B cell (primary cell): Measurements from ENCODE around the gene PTPRN2. TPM values are rescaled to one million over a fixed set of nuclear protein-coding genes. Genes with fewer than 3 reads are reported as not detected.

Experiments
- ATAC-seq: fragments of 200-7000 bp; cut with Tn5 transposase; one replicate; pipeline ENCODE4 v1.10.0; 2021; ENCODE audit warnings: low read depth, mild to moderate bottlenecking, moderate number of reproducible peaks, moderate library complexity
- CTCF ChIA-PET: fragments of 350-600 bp; sonication (Branson Sonifier 250); formaldehyde crosslinking; loops from one replicate; lab custom pipeline; 2021; ENCODE audit warnings: antibody characterized with exemption, inconsistent platforms; lab: Charles Lee
- POLR2A ChIA-PET: fragments of 350-600 bp; sonication (Branson Sonifier 250); formaldehyde crosslinking; loops from one replicate; lab custom pipeline; 2021; ENCODE audit warnings: antibody characterized with exemption; lab: Charles Lee
- DNase-seq: peaks from one replicate; pipeline ENCODE4 v3.0.0; 2013
- H2AFZ ChIP-seq: 2 replicates; pipeline ENCODE4 v1.6.1; 2012; ENCODE audit warnings: mild to moderate bottlenecking, low read depth, low read length; ENCODE audit not compliant: insufficient read depth, poor library complexity, severe bottlenecking
- H3K27ac ChIP-seq, 2 donors: 1 replicate in 1 of 2; 2 replicates in 1 of 2; pipeline ENCODE4 v1.5.1; 2012 to 2013; ENCODE audit warnings: low read length in 2 of 2, mild to moderate bottlenecking in 2 of 2, moderate library complexity in 1 of 2
- H3K27me3 ChIP-seq, 4 experiments: fragments of 200-600 bp in 1 of 4; sonication (generic) in 1 of 4; replicated peaks in 1 of 4; 1 replicate in 2 of 4; 2 replicates in 2 of 4; pipeline versions ENCODE4 v1.6.1 to v1.7.0; 2013 to 2016; ENCODE audit warnings: low read length in 3 of 4, mild to moderate bottlenecking in 2 of 4, mixed read lengths in 1 of 4, moderate library complexity in 1 of 4; ENCODE audit not compliant: insufficient read depth in 4 of 4, control insufficient read depth in 3 of 4; ENCODE audit errors: control extremely low read depth in 1 of 4
- H3K36me3 ChIP-seq, 2 experiments: replicated peaks in 1 of 2; 1 replicate in 1 of 2; 2 replicates in 1 of 2; pipeline versions ENCODE4 v1.6.1 to v1.7.1; 2013; ENCODE audit warnings: low read length in 1 of 2; ENCODE audit not compliant: insufficient read depth in 2 of 2, control insufficient read depth in 1 of 2; ENCODE audit errors: control extremely low read depth in 1 of 2, extremely low read depth in 1 of 2
- H3K4me1 ChIP-seq, 2 donors: fragments of 200-600 bp in 1 of 2; sonication (generic) in 1 of 2; 1 replicate in 1 of 2; 2 replicates in 1 of 2; pipeline versions ENCODE4 v1.5.1 to v1.6.1; 2013 to 2017; ENCODE audit warnings: low read length in 2 of 2; ENCODE audit not compliant: control insufficient read depth in 2 of 2, insufficient read depth in 2 of 2
- H3K4me2 ChIP-seq: replicated peaks from 2 replicates; pipeline ENCODE3; 2012; ENCODE audit warnings: mild to moderate bottlenecking, low read depth, low read length; ENCODE audit not compliant: poor library complexity, severe bottlenecking
- H3K4me3 ChIP-seq, 5 experiments: fragments of 200-600 bp in 1 of 5; sonication (generic) in 1 of 5; 1 replicate in 3 of 5; 2 replicates in 2 of 5; pipeline versions ENCODE4 v1.5.1 to v1.7.0; 2011 to 2016; ENCODE audit warnings: low read length in 4 of 5, mild to moderate bottlenecking in 4 of 5, low read depth in 2 of 5, control low read depth in 1 of 5, moderate library complexity in 1 of 5; ENCODE audit not compliant: insufficient read depth in 1 of 5; ENCODE audit errors: control extremely low read depth in 1 of 5, extremely low read depth in 1 of 5
- H3K79me2 ChIP-seq: fragments of 200-600 bp; sonication (generic); one replicate; pipeline ENCODE4 v1.6.0; 2016; ENCODE audit warnings: low read length; ENCODE audit not compliant: control insufficient read depth, insufficient read depth
- H3K9ac ChIP-seq: fragments of 200-600 bp; sonication (generic); 2 replicates; pipeline ENCODE4 v1.6.1; 2017; ENCODE audit warnings: mild to moderate bottlenecking, low read length, moderate library complexity
- H3K9me3 ChIP-seq, 3 donors: one replicate each; pipeline versions ENCODE4 v1.6.1 to v1.7.1; 2013; ENCODE audit warnings: low read length in 2 of 3; ENCODE audit not compliant: control insufficient read depth in 2 of 3, insufficient read depth in 1 of 3; ENCODE audit errors: control extremely low read depth in 1 of 3
- H4K20me1 ChIP-seq: 2 replicates; pipeline ENCODE4 v1.6.0; 2012; ENCODE audit warnings: mild to moderate bottlenecking, low read length; ENCODE audit not compliant: insufficient read depth, control insufficient read depth, poor library complexity, severe bottlenecking
- H3K27ac Mint-ChIP-seq: one replicate; pipeline ENCODE4 v1.8.0; 2021; ENCODE audit warnings: mixed read lengths
- H3K27me3 Mint-ChIP-seq: one replicate; pipeline ENCODE4 v1.8.0; 2021; ENCODE audit warnings: mixed read lengths
- H3K4me1 Mint-ChIP-seq: one replicate; pipeline ENCODE4 v1.8.0; 2021; ENCODE audit warnings: mixed read lengths
- H3K4me3 Mint-ChIP-seq: one replicate; pipeline ENCODE4 v1.8.0; 2021; ENCODE audit warnings: mixed read lengths
- H3K9me3 Mint-ChIP-seq: one replicate; pipeline ENCODE4 v1.8.0; 2022; ENCODE audit warnings: mixed read lengths; ENCODE audit not compliant: insufficient read depth
- CTCF ChIP-seq: fragments of 200-600 bp; IDR thresholded peaks from one replicate; pipeline ENCODE4 v1.8.0; 2022; ENCODE audit warnings: antibody characterized with exemption, mild to moderate bottlenecking
- EZH2 ChIP-seq: IDR thresholded peaks from 2 replicates; pipeline ENCODE4 v1.6.1; 2012; ENCODE audit warnings: borderline replicate concordance, low read depth, mild to moderate bottlenecking, moderate library complexity, low read length; ENCODE audit not compliant: insufficient read depth, poor library complexity, severe bottlenecking
- WGBS: methylation state at CpG from one replicate; pipeline ENCODE4 v1.1.5; 2013; ENCODE audit warnings: missing lambda C conversion rate; ENCODE audit not compliant: insufficient coverage; 5-methylcytosine and 5-hydroxymethylcytosine counted together
- intact Hi-C: fragments of 100-400 bp; cut with micrococcal nuclease; formaldehyde crosslinking; loops from one replicate; pipeline ENCODE4 v1.10.0; 2022
- polyA plus RNA-seq: library from polyadenylated mRNA; depleted of rRNA; stranded (reverse); fragments of >200 nt; gene quantifications from 2 replicates; pipeline ENCODE4 v1.2.3, GENCODE V29; 2012
- total RNA-seq, 2 donors: library from RNA; stranded (reverse); fragments of 120-200 nt in 1 of 2; gene quantifications; 1 replicate in 1 of 2; 2 replicates in 1 of 2; pipeline versions ENCODE4 v1.2.3 to v1.2.4, GENCODE V29; 2013 to 2022

PTPRN2 gene
- total and polyA plus RNA-seq, 2 donors (not counting 1 experiment from before 2014, with no cell fraction given) = 2.0 to 5.0 TPM

- DNase-seq = no peak
- no peaks in the 10 kb centered on the region for H3K79me2 ChIP-seq
- no peaks in the 10 kb centered on the region for H3K36me3 ChIP-seq
- Mint-ChIP-seq H3K9me3 (no peaks in the 10 kb centered on the region), H3K27ac (no peak overlapping the region), H3K4me3 (no peak overlapping the region), H3K4me1 (no peaks in the 10 kb centered on the region), H3K27me3 (no peaks in the 10 kb centered on the region)
- H3K4me2 ChIP-seq = no peak overlapping the region
- H3K9me3 ChIP-seq = peaks cover 0 to 32% (median 0%) of the 10 kb centered on the region in 3 donors
- no CpG with 5 or more reads among the region's 6 CpGs for WGBS
- H3K4me1 ChIP-seq = no peaks in the 10 kb centered on the region
- no peaks in the 10 kb centered on the region for H4K20me1 ChIP-seq
- no peak overlapping the region for H3K9ac ChIP-seq
- no peak overlapping the region for H2AFZ ChIP-seq
- no peak overlapping the region for H3K4me3 ChIP-seq
- H3K27ac ChIP-seq = no peak overlapping the region
- no peak for ATAC-seq
- intact Hi-C loops = no loop called here
- no peaks in the 10 kb centered on the region for H3K27me3 ChIP-seq
- POLR2A ChIA-PET = no interaction called here
- TF ChIP-seq CTCF (no peak), EZH2 (no peak)
- CTCF ChIA-PET = no interaction called here
Observed at GRCh38 chr7:158051776-158052175, 535.8 kb downstream of the PTPRN2 start.

DNA sequence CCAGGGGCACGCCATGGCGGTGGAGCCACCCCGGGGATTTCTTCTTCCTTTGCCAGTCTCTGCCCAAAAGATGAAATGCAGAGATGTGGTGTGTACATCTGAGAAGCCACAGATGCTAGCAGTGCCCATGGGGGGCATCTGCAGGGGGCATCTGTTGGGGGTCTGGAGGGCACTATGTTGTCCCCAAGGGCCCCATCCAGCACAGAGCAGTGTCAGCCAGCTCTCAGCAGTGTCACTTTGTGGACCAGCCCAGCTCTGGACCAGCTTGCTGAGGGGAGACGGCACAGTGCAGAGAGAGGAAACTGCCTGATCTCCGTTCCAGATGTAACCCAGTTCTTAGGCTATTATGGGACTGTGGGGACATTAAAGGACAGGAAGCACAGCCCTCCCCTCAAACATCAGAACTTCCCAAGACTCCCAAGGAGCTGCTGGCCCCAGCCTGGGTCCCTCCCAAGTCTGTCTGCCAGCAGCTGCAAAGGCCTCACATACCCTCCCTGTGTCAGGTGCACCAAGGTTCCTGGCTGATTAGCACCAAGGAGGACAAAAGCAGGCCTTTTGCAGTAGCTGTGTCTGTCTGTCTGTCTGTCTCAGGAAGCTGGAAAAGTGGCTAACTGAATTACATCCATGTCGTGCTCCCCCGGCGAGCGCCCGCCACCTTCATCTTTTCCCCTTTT, 536.5 kb downstream of the PTPRN2 start:
- ATAC-seq = no peak
- intact Hi-C loops = no loop called here
- ChIA-PET POLR2A (no interaction called here), CTCF (no interaction called here)
- H3K9me3 Mint-ChIP-seq = no peaks in the 10 kb centered on the region
- no peak overlapping the region for H2AFZ ChIP-seq
- no peak overlapping the region for H3K4me2 ChIP-seq
- no peak for TF ChIP-seq EZH2
- no peak for TF ChIP-seq CTCF
- WGBS = 80% methylated on average over 4 of the region's 10 CpGs
- H3K27ac Mint-ChIP-seq = no peak overlapping the region
- H3K4me1 ChIP-seq = no peaks in the 10 kb centered on the region
- no peak overlapping the region for H3K4me3 ChIP-seq
- H3K27me3 Mint-ChIP-seq = no peaks in the 10 kb centered on the region
- peaks cover 0 to 27% (median 0%) of the 10 kb centered on the region in 3 donors for H3K9me3 ChIP-seq
- no peaks in the 10 kb centered on the region for H3K4me1 Mint-ChIP-seq
- H3K27me3 ChIP-seq = no peaks in the 10 kb centered on the region
- H3K79me2 ChIP-seq = no peaks in the 10 kb centered on the region
- no peak overlapping the region for H3K9ac ChIP-seq
- H3K27ac ChIP-seq = no peak overlapping the region
- H3K4me3 Mint-ChIP-seq = no peak overlapping the region
- DNase-seq = no peak
- H4K20me1 ChIP-seq = no peaks in the 10 kb centered on the region
- no peaks in the 10 kb centered on the region for H3K36me3 ChIP-seq
